Activated CD4-positive, alpha-beta T cell treated with anti-CD3 and anti-CD28 coated beads, Interleukin-2, amount 50 U/mL, for 48 hours (primary cell): ENCODE measurements around the gene RAPGEF5.

Experiments used
- DNase-seq, 2 experiments: peaks; one replicate each; pipeline ENCODE4 v3.0.0-alpha.2; 2020

RAPGEF5 gene

DNA sequence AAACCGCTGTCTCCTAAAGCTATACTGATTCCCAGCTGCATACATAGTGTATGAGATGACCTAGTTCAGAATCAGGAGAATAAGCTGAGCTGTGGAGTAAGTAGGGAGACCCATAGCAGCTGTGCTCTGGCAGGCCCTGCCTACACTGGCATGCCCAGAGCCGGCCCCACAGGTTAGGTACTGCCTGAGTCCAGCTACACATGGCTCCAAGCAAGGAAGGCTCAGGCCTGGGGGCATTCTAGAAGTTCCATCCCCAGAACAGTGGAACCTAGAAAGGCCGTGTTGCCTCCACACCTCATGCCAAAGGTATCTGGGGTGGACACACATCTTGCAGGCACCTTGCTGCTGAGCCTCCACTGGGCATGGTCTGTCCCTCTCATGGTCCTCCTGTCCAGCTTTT, 215.6 kb downstream of the RAPGEF5 start:
- DNase-seq, result no peak

DNA sequence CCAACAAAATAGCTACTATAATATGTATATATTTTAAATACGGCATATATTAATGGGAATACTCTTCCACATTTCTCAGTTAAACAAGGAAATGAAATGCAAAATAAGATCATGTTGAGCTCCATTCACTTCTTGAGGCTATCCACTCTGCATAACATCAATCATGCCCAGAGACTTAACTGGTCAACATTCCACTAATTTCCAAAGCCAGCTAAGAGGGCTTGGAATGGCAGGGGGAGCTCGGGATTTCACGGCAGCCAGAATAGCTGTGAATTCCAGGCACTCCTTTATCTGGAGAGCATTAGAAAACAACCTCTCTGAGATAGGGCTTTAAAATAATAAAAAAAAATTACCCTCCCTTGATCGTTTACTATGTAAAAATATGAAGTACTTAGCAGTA, 216.4 kb downstream of the RAPGEF5 start:
- DNase-seq, result no peak

DNA sequence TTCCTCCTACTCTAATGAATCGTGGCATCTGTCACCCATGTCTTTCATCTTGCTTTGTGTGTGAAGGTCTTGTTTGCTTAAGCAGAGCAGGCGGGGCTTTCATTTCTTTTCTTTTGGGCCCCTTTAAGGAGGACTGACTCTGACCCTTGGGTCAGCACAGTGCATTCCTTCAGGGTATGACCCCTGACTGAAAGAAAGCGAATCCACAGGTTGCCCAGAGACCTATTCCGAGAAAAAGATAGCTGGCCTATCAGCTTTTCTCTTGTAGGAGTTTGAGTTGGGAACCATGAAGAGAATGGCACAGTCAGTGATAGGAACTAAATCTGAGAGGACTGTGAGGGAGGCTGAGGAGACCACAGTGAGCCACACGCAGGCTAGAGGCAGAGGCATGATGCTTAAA, 218.1 kb downstream of the RAPGEF5 start:
- no peak for DNase-seq

GRCh38 chr7:22138106-22138505, 218.8 kb downstream of the RAPGEF5 start:
- no peak for DNase-seq

GRCh38 chr7:22137466-22137865, 219.5 kb downstream of the RAPGEF5 start:
- no peak for DNase-seq

DNA sequence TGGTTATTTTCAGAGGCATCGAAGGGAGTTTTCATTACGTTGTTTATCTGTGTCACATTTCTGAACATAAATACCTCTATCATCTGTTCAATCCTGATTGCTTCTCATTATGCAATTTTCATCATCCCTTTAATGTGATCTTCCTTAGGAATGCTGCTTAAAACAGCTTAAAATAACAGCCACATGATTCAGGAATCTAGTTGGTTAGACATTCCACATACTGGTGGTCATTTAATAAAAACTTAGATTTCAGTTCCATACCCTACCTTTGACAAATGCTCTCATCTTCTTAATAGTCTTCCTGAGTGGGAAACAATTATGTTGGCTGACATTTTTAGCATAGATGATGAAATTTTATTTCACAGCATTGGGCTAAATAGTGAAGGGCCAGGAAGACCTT, 219.9 kb downstream of the RAPGEF5 start:
- no peak for DNase-seq

GRCh38 chr7:22129819-22130580, 227.0 kb downstream of the RAPGEF5 start:
- DNase-seq, result no peak

DNA sequence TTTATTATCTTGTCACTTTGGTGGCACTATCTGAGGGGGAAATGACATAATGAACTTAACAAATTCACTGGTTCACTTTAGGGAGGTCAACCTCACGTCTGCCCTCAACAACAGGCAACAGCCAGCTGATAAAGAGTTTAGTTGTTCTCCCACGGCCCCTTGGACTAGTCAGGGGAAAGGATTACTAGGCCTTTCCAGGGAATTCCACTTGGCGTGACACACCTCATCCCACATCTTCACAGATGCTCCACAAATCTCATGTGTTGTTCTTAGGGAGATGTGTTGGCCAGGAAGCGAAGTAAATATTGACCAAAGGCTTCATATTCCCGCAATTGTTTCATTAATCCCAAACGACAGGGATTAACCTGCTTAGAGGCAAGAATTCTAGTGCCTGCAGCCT, 227.8 kb downstream of the RAPGEF5 start:
- no peak for DNase-seq

DNA sequence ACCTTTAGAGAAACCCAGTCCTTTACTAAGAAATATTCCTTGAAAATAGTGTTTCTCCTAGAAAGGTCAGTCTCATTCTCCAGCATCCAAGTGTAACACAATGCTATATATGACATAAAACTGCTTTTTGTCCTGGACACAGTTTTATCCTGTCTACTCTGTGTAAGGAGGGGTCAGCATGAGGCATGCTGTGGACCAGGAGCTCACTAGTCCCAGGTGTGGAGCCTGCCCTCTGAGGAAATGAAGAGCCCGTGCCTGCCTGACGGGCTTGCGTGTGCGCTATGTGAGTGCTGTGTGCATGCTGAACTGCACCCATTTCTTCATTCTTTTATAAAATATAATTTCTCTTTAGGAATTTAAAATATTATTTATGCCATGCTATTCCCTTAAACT, 228.4 kb downstream of the RAPGEF5 start:
- no peak for DNase-seq

DNA sequence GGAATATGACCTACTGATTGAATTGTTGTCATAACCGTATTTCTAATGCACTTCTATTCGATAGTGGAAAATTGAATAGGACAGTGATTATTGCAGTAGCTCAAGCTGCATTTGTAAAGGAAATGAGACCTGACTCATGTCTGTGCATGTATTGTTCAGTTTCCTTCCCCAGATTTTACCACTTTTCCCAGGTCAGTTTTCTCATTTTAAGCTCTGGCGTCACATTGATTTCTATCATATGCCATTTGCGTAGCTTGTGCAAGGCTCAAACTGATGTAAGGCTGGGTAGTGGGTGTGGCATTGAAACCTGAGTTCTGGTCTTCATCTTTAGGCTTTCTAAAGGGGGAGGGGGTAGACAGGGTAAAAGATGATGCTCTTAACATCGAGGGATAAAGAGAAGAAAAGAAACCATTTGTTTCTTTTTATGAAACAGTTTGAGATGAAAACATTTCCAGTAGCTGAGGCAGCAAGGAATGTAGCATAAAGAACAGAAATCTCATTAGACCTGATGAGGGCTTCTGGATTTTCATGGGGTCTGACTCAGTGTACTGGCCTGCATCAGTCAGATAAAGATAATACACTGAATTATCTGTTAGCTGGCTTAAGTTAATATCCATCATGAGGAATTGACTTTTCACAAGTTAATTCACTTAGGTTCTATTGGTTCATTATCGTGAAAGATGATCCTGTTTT, 229.0 kb downstream of the RAPGEF5 start:
- DNase-seq, result no peak

DNA sequence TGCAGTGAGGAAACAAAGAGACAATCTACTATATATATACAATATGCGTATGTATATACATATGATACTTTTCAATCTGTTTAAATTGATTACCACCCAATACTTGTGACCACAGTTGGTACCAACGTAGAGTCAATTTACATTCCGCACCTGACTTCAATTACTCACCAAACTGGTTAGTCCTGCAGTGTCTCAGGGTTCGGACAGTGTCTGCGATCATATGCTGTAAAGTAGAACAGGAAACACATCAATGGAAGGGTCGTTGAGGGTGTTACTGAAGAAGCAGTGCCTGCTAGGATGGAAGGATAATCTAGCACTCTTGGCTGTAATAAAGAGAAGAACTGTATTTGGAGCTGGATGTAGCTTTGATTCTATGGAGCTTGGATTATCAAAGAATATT, 231.5 kb downstream of the RAPGEF5 start:
- DNase-seq, result no peak

- DNase-seq, result no peak
These were observed 232.0 kb downstream of the RAPGEF5 start for GRCh38 chr7:22124941-22125340.

GRCh38 chr7:22123139-22123538, 233.8 kb downstream of the RAPGEF5 start:
- DNase-seq, result no peak

DNA sequence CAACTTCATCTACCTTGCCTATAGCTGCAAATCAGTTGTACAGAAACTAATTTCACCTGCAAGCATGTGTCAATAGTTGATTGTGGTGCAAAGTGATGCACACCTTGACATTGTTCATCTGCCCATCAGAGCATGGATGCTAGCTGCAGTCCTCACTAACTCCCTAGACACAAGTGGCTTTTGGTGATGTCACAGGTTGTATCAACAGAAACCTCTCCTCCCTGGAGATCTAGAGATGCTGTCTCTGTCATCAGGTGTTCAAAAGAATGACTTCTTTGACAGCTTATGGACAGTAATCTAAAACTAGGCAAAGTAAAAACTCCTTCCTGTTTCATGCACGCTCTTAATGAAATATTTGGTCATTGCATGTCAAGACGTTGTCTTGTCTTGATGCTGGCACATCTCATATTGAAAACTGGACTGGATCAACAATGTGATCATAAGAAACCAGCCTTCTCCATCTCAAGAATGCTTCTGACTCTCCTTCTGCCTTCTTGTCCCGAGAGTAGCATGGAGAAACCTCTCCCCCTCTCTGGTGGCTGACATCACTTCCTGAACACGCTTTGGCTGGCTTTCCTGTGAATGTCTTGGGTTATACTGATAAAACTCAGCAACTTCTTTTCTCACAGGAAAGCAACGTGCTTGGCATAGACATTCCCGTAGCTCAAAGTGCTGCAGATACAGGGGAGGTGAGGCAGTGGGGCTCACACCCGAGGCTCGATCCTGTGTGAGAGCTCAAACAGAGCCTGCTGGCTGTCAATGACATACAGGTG, 235.1 kb downstream of the RAPGEF5 start:
- no peak for DNase-seq

DNA sequence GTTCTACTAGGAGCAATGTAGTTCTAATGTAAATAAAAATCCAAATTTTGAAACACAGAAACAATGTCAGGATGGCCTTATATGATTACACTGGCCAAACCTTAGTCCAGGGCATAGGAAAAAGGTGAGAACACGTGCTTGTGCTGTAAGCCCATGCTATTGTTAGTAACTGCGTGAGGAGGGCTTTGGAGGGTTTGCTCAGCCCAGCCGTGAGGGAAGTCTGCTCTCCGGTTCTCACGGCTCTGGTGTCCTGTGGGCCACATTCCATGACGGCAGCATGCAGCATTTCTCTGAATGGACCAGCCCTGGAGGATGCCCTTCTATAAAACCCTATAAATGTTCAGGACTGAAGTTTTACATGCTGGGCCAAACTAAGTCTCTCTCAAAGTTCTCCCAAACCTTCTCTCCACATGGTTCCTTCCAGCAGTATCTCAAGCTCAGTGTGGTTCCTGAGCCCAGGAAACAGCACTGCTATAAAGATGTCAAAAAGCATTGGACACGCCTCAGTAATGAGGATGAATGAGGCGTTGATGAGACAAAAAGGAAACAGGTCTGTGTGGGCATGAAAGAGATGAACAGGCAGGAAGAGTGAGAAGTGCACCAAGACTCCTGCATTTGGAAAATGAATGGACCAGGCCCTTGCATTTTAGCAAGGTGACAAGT, 236.4 kb downstream of the RAPGEF5 start:
- DNase-seq, result no peak

DNA sequence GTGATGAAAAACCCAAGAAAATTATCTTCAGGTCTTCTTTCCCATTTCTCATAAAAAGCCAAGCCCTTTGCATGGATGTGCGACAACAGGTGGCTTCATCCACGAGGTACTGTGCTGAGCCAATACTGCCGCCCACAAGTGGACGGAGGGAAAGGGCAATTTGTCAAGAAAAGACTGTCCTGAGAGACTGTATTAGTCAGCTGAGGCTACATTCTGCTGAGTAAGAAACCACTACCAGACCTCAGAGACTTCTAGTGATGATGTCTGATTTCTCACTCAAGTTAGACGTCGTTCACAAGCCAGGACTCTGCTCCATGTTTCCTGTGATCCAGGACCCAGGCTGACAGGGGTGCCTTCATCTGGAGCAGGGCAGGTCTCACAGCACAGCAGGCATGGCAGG, 239.7 kb downstream of the RAPGEF5 start:
- no peak for DNase-seq

GRCh38 chr7:22116451-22117030, 240.4 kb downstream of the RAPGEF5 start:
- DNase-seq, result no peak

DNA sequence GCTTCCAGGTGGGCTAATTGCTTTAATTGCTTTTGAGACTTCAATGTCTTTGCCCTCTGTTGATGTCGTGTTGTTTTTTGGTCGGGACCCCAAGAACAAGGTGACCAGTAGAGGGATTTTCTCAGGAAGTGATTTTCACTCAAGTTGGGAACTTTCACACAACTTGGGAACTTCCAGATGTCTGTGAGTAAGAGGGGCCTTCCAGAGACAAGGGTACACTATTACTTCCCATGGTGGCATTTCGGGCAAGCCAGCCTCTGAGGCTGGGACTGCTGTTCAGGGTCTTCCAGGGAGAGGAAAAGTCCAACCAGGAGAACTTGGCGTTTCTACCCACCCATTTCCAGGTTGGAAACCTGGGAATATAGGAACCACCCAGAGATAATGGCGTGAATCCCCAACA, 241.3 kb downstream of the RAPGEF5 start:
- DNase-seq, result no peak

- DNase-seq, result no peak
These were observed 242.4 kb downstream of the RAPGEF5 start for GRCh38 chr7:22114440-22114981.

DNA sequence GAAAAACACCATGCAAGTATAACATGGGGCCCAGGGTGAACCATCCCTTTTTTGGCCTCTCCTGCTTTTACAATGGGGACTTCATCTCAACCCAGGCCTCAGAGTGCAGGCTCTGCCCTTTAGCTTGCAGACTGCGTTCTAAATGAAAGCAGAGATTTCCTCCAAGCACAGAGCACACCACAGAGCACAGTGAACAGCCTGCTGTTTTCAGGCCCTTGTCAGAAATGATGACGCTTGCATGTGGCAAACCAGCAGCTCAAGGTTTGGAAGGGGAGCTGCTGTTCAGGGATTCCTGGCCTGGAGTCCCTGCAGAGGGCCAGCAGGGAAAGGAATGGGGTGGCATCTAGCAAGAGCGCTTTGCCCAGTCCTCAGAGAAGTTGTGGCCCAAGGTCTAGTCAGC, 243.9 kb downstream of the RAPGEF5 start:
- DNase-seq, result no peak

DNA sequence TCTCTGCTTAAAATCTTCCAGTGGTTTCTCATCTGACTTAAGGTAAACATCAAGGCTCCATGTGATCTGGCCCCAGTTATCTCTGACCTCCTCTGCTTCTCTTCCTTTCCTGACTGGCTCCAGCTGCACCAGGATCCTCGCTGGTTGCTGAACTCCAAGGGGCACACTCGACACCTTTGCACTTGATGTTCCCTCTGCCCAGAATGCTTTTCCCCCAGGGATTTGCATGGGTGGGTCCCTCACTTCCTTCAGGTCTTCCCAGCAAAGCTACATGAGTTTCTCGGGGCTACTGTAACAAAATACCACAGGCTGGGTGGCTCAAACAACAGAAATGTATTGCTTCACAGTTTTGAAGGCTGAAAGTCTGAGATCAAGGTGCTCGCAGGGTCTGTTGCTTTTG, 245.3 kb downstream of the RAPGEF5 start:
- DNase-seq, result no peak

DNA sequence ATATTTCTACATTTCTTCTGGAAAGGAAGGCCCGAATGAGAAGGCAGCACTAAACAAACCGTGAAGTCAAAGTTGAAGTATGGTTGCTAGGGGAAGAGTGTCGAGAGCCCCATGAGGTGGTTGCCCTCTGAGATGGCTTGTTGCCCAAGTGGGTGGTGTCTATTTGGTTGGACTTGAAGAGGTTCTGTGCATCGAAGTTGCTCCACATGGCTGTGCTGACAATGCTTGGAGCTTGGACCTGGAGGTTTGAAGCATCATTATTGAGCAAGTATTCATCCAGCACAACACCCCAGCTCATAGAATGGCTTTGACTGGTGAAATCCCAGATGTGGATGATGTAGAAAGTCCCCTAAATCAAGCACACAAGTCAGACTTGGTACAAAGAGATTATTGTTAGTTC, 246.1 kb downstream of the RAPGEF5 start:
- DNase-seq, result no peak
